ENCODE measurements around the gene VPS41.

GRCh38 chr7:38844952-38845563, 63.9 kb downstream of the VPS41 start:
- TF ChIP-seq, protein P1, sequence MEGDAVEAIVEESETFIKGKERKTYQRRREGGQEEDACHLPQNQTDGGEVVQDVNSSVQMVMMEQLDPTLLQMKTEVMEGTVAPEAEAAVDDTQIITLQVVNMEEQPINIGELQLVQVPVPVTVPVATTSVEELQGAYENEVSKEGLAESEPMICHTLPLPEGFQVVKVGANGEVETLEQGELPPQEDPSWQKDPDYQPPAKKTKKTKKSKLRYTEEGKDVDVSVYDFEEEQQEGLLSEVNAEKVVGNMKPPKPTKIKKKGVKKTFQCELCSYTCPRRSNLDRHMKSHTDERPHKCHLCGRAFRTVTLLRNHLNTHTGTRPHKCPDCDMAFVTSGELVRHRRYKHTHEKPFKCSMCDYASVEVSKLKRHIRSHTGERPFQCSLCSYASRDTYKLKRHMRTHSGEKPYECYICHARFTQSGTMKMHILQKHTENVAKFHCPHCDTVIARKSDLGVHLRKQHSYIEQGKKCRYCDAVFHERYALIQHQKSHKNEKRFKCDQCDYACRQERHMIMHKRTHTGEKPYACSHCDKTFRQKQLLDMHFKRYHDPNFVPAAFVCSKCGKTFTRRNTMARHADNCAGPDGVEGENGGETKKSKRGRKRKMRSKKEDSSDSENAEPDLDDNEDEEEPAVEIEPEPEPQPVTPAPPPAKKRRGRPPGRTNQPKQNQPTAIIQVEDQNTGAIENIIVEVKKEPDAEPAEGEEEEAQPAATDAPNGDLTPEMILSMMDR (conservative IDR thresholded peaks at IDR 0.05), result no peak
- TF ChIP-seq ZFX (IDR thresholded peaks at IDR 0.05), result no peak
